Measurements from ENCODE around the gene LRRFIP1. TPM values are rescaled to one million over a fixed set of nuclear protein-coding genes. Genes with fewer than 3 reads are reported as not detected.

LRRFIP1 gene
- total and polyA plus RNA-seq, 9 of the 15 experiments (the other 6 are each of a cell fraction or from before 2014, with no cell fraction given) = 13.1 to 45.2 (median 31.3) TPM

GRCh38 chr2:237660381-237660900 lies 33.1 kb downstream of the LRRFIP1 start:
- FAIRE-seq = no peak
- no peaks in the 10 kb centered on the region for H4K20me1 ChIP-seq (replicated peaks; ENCODE audit: control insufficient read depth, insufficient read depth, low read length)
- ChIA-PET CTCF (ENCODE audit: low intra/inter-chr PET ratio) (no interaction called here), POLR2A (interaction anchor here (0.5 kb wide), 1 partner anchor 643 kb away, joined by 3 read pairs; no protein-coding TSS in a partner anchor)
- no peak overlapping the region for H3K27ac ChIP-seq (ENCODE audit: extremely low read depth, low read depth, low read length)
- ATAC-seq = no peak
- H2AFZ ChIP-seq (ENCODE audit: low read depth, low read length) = 0 out of 2 replicates have a peak overlapping the region, but pooled peaks have one; percentile 24
- H3K79me2 ChIP-seq (ENCODE audit: control insufficient read depth, insufficient read depth, low read length) = no peaks in the 10 kb centered on the region
- no peak overlapping the region for H3K4me3 ChIP-seq
- no peak for DNase-seq (ENCODE audit: extremely low read depth in 1 of 4, low spot score in 3 of 4)
- no peak overlapping the region for H3K4me2 ChIP-seq (ENCODE audit: insufficient read depth, low read length)
- no peaks in the 10 kb centered on the region for H3K9me3 ChIP-seq (replicated peaks; ENCODE audit: control insufficient read depth, insufficient read depth, low read depth, low read length)
- intact Hi-C loops (cut with micrococcal nuclease) (no loop called here), in situ Hi-C loops (cut with MboI) (no loop called here)
- no TSS peak for BruUV-seq (replicated peaks)
- H3K4me1 ChIP-seq (replicated peaks in 1 of 2; ENCODE audit: control insufficient read depth in 2 of 2, insufficient read depth in 2 of 2, low read length in 2 of 2) = no peaks in the 10 kb centered on the region; a peak in 2 of 5 replicates
- H3K9ac ChIP-seq (ENCODE audit: insufficient read depth in 1 of 2, low read depth in 2 of 2, low read length in 2 of 2) = no peak overlapping the region
- no peaks in the 10 kb centered on the region for H3K36me3 ChIP-seq (ENCODE audit: control insufficient read depth, insufficient read depth, low read length)
- no peak for TF ChIP-seq NR2C2 (CRISPR knock-in tag; IDR thresholded peaks at IDR 0.05)
- peak; percentile 25; the same call in 1 of the 2 replicates for TF ChIP-seq NR2C2 (tag; IDR thresholded peaks at IDR 0.05)
- no peak for TF ChIP-seq THRA (IDR thresholded peaks at IDR 0.05)
- TF ChIP-seq POLR2B (IDR thresholded peaks at IDR 0.05; ENCODE audit: low read depth, partially characterized antibody) = no peak
- TF ChIP-seq ZNF584 (CRISPR knock-in tag; IDR thresholded peaks at IDR 0.05; ENCODE audit: low read depth) = no peak
- TF ChIP-seq NR2C1 (IDR thresholded peaks at IDR 0.05) = peak; percentile 62; the same call in 1 of the 2 replicates
- TF ChIP-seq NR2C1 (tag; IDR thresholded peaks at IDR 0.05) = peak; percentile 57; the same call in 1 of the 2 replicates
- no peaks in the 10 kb centered on the region for H3K9me1 ChIP-seq (ENCODE audit: control insufficient read depth, insufficient read depth, low read length)
- peaks cover 4 to 35% of the 10 kb centered on the region in 2 experiments; a peak in 3 of 5 replicates for H3K27me3 ChIP-seq (ENCODE audit: control insufficient read depth in 2 of 2, insufficient read depth in 2 of 2, low read length in 2 of 2)
- WGBS (ENCODE audit: insufficient coverage, low coverage, missing lambda C conversion rate) = 5% methylated on average over 4 of the region's 5 CpGs

All from K562 (cell line).